GDM1 (cell line): ENCODE data around the gene PHF20.
"Not testable (repeated sequence)": the region's sequence is repeated elsewhere in the genome, so short reads cannot be mapped to it uniquely, and the experiment has no call there.

Source experiments
- DNase-seq: peaks from one replicate; lab custom pipeline; 2025; lab: John Stamatoyannopoulos, UW

PHF20 gene

GRCh38 chr20:35776513-35777101, 4.8 kb downstream of the PHF20 start:
- no peak for DNase-seq

GRCh38 chr20:35783811-35784210, 12.0 kb downstream of the PHF20 start:
- not testable (repeated sequence) for DNase-seq

DNA sequence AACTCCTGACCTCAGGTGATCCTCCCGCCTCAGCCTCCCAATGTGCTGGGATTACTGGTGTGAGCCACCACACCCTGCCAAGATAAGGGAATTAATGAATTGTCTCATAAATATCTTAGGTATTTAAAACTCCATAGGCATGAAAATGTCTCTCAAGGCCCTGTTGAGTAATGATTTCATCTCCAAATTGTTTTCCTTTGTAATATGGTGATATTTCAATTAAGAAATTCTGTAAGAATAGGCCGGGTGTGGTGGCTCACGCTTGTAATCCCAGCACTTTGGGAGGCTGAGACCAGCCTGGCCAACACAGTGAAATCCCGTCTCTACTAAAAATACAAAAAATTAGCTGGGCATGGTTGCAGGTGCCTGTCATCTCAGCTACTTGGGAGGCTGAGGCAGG, 13.7 kb downstream of the PHF20 start:
- DNase-seq, result not testable (repeated sequence)

GRCh38 chr20:35788796-35789195, 17.0 kb downstream of the PHF20 start:
- DNase-seq, result no peak

- no peak for DNase-seq
Measured at GRCh38 chr20:35791097-35791496, 19.3 kb downstream of the PHF20 start.

GRCh38 chr20:35791821-35792220, 20.0 kb downstream of the PHF20 start:
- no peak for DNase-seq

DNA sequence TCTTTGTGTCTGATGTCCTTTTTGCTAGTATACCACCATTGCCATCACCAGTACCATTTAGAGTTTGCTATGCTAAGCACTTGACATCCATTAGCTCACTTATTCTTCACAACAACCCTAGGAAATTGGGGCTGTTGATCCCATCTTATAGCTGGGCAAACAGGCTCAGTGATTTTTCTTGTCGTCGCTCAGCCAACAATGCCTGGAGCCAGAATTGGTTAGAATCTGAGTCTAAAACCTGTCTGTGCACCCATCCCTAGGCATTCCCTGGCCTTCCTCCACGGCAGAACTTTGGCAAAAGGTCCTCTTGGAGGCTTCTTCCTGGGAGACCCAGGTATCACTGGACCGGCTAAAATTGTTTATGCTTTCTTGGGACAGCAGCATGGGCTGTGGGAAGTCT, 20.9 kb downstream of the PHF20 start:
- DNase-seq, result no peak

DNA sequence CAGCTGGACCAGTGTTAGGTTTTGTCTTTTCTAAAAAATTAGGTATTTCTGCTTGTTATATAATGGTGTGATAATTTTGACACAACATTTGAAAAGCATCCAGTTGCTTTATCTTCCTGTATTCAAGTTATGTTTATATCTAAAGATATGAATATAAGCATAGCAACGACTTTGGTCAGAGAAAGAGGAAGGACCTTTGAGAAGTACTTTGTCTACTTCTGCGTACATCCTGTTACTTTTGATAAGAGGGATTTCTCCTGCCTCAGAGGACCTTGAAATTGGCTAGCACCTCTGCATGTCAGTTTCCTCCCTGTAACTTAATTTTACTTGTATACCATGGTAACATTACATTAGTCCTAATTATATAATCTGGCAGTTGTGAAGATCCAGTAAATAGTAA, 24.8 kb downstream of the PHF20 start:
- DNase-seq, result peak; percentile 42

DNA sequence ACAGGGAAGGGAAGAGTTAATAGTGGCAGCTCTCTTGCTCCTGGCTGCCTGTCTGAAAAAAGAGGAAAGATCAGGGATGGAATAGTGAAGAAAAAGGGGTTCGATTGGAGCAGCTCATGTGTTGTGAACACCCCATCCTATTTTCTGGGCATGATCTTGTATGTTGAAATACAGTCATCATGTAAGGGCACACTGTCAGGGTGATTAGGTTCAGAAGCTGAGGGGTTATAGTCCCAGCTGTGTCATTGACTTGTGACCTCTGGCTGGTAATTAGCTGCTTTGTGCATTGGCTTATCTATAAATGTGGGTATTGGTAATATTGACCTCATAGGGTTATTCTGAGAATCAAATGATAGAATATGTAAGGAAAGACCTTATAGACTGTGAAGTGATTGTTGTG, 30.1 kb downstream of the PHF20 start:
- no peak for DNase-seq

DNA sequence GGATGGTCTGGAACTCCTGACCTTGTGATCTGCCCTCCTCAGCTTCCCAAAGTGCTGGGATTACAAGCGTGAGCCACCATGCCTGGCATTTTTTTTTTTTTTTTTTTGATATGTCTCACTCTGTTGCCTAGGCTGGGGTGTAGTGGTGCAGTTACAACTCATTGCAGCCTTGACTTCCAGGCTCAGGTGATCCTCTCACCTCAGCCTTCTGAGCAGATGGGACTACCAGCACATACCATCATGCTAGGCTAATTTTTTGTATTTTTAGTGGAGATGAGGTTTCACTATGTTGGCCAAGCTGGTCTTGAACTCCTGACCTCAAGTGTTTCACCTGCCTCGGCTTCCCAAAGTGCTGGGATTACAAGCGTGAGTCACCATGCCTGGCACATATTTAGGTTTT, 34.3 kb downstream of the PHF20 start:
- no peak for DNase-seq

DNA sequence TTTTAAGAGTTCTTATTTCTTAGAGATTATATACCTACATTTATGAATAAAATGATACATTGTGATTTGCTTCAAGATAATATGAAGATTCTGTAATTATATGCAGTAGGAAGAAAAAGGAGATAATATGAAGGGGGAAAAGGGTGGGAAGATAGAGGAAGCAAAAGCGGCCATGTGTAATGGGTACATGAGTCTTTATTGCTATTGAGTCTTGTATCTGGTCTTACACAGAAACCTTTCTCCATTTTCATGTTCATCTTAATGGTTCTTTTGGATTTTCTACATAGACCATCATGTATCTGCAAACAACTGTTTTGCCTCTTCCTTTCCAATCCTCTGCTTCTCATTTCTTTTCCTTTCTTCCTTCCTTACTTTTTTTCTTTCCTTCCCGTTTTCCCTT, 36.1 kb downstream of the PHF20 start:
- no peak for DNase-seq

DNA sequence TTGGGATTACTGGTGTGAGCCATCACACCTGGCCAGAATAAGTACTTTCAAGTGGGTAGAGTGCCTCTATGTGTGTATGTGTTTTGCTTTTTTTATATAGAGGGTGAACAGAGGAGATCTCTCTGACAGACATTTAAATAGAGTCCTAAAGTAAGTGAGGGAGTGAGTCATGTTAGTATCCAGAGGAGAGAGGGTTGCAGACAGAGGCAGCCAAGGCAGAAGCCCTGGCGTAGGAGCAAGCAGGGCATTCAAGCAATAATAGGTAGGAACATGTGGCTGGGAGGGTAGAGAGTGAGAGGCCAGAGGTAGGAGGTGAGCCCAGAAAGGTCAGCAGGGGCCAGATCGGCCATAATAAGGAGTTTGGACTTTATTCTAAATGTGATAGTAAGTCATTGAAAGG, 48.9 kb downstream of the PHF20 start:
- DNase-seq, result no peak

- no peak for DNase-seq
Measured at GRCh38 chr20:35821807-35822242, 50.0 kb downstream of the PHF20 start.

GRCh38 chr20:35823147-35823546, 51.3 kb downstream of the PHF20 start:
- DNase-seq, result no peak

DNA sequence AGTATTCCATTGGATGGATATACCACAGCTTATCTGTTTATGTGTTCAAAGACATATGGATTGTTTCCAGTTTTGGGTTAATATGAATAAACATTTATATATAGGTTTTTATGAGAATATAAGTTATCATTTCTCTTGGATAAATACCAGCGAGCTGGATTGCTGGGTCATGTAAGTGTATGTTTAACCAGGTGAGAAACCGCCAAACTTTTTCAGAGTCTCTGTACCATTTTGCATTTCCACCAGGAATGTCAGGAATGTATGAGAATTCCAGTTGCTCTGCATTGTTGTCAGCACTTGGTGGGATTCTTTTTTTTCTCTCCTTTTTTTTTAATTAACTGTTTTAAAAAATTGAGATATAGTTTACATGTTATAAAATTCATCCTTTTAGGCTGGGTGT, 52.1 kb downstream of the PHF20 start:
- no peak for DNase-seq

DNA sequence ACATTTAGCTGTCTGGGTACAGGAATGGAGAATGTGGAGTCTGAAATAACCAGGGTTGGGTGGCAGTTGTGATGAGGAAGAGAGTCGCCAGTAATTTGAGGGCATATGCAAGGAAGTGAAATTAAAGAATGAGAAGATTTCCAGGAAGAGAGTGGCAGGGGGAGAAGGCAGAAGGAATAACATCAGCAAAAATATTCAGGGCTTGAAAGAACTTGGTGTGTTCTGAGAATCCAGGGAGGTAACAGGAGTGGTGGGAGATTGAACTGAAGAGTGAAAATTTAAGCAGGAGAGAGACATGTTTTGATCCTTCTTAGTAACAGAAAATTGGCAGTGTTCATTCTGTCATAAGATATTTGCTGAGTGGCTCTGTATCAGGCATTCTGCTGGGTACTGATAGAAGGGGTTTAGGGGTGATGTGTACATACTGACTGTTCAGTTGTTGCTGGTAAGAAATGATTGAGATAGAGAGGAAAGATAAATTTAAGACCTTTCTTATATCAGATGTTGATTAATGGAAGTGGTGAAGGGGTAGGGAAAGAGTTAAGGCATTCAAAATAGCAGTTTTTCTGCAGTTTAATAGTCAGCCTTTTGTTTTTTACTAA, 54.7 kb downstream of the PHF20 start:
- no peak for DNase-seq

DNA sequence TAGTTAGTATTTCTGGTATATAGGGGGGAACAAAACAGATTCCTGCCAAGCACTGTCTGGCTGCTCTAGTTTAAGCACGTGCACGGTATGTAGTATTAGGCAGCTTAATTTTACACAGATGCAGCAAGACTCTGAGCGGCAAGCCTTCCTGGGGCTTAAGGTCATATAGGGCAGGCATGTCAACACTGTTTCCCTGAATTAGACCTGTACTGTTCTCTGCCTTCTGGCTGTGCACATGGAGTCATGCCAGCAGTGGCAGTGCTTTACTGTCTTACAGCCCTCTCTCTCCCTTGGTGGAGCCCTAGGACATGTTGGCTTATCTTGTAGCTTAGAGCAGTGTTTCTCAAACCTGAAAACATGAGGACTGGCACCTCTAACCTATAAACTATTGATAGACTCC, 56.6 kb downstream of the PHF20 start:
- DNase-seq, result no peak

DNA sequence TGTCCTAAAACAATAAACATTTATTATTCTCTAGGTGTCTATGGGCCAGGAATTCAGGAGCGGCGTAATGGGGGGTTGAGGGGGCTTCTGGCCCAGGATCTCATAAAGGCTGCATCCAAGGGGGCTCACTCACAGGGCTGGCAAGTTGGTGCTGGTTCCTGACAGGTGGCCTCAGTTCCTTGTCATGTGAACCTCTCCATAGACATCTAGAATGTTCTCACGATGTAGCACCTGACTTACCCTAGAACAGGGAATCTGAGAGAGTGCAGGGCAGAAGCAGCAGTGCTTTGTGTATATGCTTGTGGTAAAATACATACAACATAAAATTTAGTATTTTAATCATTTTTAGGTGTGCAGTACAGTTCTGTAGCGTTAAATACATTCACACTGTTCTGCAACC, 57.1 kb downstream of the PHF20 start:
- DNase-seq, result no peak

GRCh38 chr20:35830264-35830663, 58.4 kb downstream of the PHF20 start:
- DNase-seq, result no peak

DNA sequence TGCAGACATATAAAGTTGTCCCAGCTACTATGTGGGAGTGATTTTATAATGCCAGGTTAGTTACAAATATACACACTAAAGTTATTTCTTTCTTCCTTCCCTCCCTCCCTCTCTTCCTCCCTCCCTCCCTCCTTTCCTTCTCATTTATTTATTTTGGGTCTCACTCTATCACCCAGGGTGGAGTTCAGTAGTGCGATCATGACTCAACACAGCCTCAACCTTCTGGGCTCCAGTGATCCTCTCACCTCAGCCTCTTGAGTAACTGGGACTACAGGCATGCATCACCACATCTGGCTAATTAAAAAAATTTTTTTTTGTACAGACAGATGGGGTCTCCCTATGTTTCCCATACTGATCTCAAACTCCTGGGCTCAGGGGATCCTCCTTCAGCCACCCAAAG, 59.2 kb downstream of the PHF20 start:
- DNase-seq, result no peak

DNA sequence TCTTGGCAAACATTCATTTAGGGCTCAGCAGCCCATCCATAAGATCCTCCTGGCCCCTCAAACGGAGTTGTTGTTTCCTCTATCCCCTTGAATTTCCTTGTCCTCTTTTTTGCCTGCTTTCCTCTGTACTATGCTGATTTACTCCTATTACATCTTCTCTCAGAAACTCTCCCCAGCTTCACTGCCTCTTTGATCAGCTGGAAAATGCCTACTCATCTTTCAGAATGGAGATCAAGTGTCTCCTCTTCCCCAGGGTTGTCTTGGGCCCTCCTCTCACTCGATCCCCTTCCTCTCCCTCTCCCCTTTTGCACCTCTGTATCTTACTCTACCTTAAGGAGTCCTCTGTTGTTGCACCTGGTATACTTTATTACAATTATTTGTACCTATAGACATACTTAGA, 60.2 kb downstream of the PHF20 start:
- no peak for DNase-seq

DNA sequence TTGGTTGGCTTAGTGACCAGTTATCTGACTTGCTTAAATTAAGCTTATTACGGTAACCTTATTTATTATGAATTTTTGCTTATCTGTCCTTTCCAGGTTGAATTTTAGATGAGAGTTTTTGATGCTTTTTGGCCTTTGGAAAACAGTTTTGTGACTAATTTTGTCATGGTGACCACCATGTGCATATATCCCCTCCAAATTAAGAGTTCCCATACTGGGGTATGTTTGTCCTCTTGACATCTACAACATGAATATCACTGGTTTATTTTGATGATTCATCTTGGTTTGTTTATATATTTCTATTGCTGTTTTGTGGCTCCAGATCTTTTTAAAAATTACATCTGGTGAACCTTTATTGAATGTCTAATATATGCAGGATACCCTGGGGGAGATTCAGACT, 61.4 kb downstream of the PHF20 start:
- no peak for DNase-seq

DNA sequence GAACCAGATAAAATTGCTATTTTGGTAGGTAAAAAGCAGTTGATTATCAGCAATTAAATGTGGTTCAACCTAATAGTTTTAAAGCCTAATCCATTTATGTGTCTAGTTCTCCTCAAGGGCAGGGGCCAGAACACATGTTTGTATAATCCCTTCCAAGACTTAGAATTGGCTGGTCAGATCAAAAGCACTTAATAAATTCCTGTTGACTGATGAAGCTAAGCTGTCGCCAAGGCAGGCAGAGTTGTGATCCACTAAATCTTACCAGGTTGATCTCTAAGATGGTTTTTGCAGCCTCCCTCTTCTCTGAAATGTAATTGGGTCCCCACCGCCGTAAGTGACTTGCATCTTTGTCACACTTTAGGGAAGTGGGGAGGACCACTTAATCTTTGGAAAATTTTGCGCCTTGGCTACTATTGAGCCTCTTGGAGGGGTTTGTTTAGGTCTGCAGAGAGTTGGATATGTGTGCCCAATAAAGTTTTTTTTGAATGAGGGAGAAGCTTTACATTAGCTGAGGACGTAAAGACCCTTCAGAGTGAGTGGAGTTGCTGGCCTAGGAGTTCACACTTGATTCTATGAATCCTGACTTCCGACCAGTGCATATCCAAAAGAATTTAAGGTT, 65.9 kb downstream of the PHF20 start:
- no peak for DNase-seq

- no peak for DNase-seq
Measured at GRCh38 chr20:35838205-35838604, 66.4 kb downstream of the PHF20 start.
